BJ (cell line): ENCODE measurements around the gene RNF11. TPM values are rescaled to one million over a fixed set of nuclear protein-coding genes. Genes with fewer than 3 reads are reported as not detected.

ENCODE experiments used
- CTCF ChIA-PET: fragments of 350-600 bp; formaldehyde crosslinking; extraction: SDS; loops from one replicate; lab custom pipeline; 2021; ENCODE audit warnings: antibody characterized with exemption, inconsistent platforms; lab: Yijun Ruan, JAX
- POLR2A ChIA-PET: fragments of 300-600 bp; sonication (Branson Sonifier 250); formaldehyde crosslinking; extraction: SDS; loops from one replicate; lab custom pipeline; 2021; ENCODE audit warnings: antibody characterized with exemption; lab: Charles Lee
- DNase-seq: peaks from one replicate; pipeline ENCODE4 v3.0.0-alpha.2; 2011; ENCODE audit warnings: low read depth
- H3K27me3 ChIP-seq: 2 replicates; pipeline ENCODE4 v1.6.0; 2011; ENCODE audit warnings: low read length; ENCODE audit not compliant: control insufficient read depth, insufficient read depth
- H3K36me3 ChIP-seq: 2 replicates; pipeline ENCODE4 v1.5.1; 2011; ENCODE audit warnings: low read length; ENCODE audit not compliant: control insufficient read depth, insufficient read depth
- H3K4me3 ChIP-seq: 2 replicates; pipeline ENCODE4 v1.5.1; 2011; ENCODE audit warnings: low read depth, mild to moderate bottlenecking, control low read depth, low read length
- CTCF ChIP-seq: IDR thresholded peaks from 2 replicates; pipeline ENCODE4 v1.5.1; 2011; ENCODE audit warnings: low read depth, mild to moderate bottlenecking, control low read depth, inconsistent platforms, low read length, moderate library complexity; ENCODE audit not compliant: insufficient read depth
- polyA plus RNA-seq: library from polyadenylated mRNA; depleted of rRNA; stranded (reverse); fragments of >200 nt; gene quantifications from 2 replicates; pipeline ENCODE4 v1.2.3, GENCODE V29; 2011

RNF11 gene
- polyA plus RNA-seq, 1 experiment: 81.5 TPM

DNA sequence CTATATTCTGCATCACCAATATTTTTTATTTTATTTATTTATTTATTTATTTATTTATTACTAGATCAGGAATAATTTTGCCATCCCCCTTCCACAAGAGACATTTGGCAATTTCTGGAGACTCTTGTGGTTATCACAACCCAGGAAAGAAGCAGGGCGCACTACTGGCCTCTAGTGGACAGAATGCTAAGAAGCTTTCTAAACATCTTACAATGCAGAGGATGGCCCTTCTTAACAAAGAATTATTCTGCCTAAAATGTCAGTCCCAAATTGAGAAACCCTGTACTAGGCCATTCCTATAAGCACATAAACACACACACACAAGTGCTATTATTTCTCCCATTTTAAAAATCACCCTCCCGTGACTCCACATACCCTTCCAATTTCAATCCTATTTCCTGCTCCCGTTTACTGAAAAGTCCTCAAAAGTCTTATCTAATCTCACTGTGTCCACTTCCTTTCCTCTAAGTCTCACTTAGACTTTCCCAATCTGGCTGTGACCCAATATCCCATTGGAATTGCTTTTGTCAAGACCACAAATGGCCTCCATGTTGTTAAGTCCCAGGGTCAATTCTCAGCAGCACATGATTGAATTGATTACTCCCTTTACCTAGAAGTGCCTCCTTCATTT is 43.7 kb upstream of the RNF11 start:
- Histone ChIP-seq H3K4me3 (no peak overlapping the region), H3K27me3 (no peaks in the 10 kb centered on the region), H3K36me3 (no peaks in the 10 kb centered on the region)
- peak; percentile 20 for DNase-seq
- peak; percentile 90 for TF ChIP-seq CTCF
- POLR2A ChIA-PET: no interaction called here
- CTCF ChIA-PET: interaction anchor here (0.6 to 6.8 kb wide), 21 partner anchors 11 to 451 kb away, joined by 3 to 70 read pairs (median 4); partner anchors contain the start of genes CDKN2C and RNF11

DNA sequence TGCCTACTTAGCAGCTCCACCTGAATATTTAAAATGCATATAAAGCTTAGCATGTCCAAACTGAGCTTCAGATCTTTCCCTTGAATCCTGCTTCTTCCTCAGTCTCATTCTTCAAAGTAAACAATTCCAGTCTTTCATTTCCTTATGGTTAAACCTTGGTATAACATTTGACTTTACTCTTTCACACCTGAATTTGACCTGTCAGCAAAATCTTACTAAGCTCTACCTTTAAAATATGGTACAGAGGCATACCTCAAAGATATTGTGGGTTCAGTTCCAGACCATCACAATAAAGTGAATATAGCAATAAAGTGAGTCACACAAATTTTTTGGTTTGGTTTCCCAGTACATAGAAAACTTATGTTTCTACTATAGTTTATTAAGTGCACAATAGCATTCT is 42.5 kb upstream of the RNF11 start:
- CTCF ChIA-PET: interaction anchor here (1.2 to 6.8 kb wide), 7 partner anchors 23 to 419 kb away, joined by 3 to 70 read pairs (median 7); no protein-coding TSS in a partner anchor

DNA sequence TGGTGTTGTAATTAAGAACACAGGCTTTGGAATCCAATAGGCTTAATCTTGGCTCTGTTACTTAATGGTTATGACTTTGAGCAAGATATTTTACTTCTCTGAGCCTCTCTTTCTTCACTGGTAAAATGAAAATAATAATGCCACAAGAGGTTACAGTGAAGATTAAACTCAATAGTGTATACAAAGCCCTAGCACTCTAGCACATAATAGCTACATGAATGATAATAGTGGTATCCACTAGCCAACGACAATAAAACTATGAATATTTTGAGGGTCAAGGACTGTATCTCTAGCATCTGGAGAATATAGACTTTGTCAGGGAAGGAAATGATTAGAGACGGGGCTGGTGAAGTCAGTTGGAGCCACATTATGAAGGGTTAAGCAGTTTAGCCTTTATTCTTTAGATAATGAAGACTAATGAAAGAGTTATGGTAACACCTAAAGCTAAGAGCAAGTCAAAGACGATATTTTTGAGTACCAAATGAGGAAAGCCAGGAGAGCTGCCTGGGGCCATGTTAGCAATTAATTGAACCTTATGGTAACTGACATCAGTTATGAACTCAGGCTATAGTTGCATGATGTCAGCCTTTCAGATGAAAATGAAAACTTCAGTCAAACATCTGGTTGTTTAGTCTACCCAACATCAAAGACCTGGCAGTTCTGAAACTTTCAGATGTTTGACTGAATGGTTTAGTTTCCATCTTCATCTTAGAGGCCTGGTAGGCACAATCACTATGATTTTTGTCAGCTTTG is 32.8 kb upstream of the RNF11 start:
- Histone ChIP-seq H3K27me3 (no peaks in the 10 kb centered on the region), H3K36me3 (no peaks in the 10 kb centered on the region), H3K4me3 (no peak overlapping the region)
- no peak for DNase-seq
- POLR2A ChIA-PET: no interaction called here
- CTCF ChIA-PET: interaction anchor here (0.8 to 3.5 kb wide), 3 partner anchors 11 to 13 kb away, joined by 3 to 9 read pairs (median 3); no protein-coding TSS in a partner anchor
- no peak for TF ChIP-seq CTCF

More for the DNA sequence above, 42.5 kb upstream of the RNF11 start:
- Histone ChIP-seq H3K36me3 (no peaks in the 10 kb centered on the region), H3K27me3 (no peaks in the 10 kb centered on the region), H3K4me3 (no peak overlapping the region)
- TF ChIP-seq CTCF: no peak
- POLR2A ChIA-PET: no interaction called here
- no peak for DNase-seq

GRCh38 chr1:51203874-51204245 is 32.2 kb upstream of the RNF11 start:
- CTCF ChIA-PET: interaction anchor here (0.8 to 3.5 kb wide), 3 partner anchors 11 to 14 kb away, joined by 3 to 9 read pairs (median 3); no protein-coding TSS in a partner anchor
- Histone ChIP-seq H3K27me3 (no peaks in the 10 kb centered on the region), H3K4me3 (no peak overlapping the region), H3K36me3 (no peaks in the 10 kb centered on the region)
- TF ChIP-seq CTCF: no peak
- POLR2A ChIA-PET: no interaction called here
- DNase-seq: no peak

- H3K27me3 ChIP-seq: no peaks in the 10 kb centered on the region
- H3K4me3 ChIP-seq: no peak overlapping the region
- ChIA-PET POLR2A (no interaction called here), CTCF (interaction anchor here (2.1 kb wide), 1 partner anchor 18 kb away, joined by 10 read pairs; no protein-coding TSS in a partner anchor)
- H3K36me3 ChIP-seq: no peaks in the 10 kb centered on the region
- no peak for TF ChIP-seq CTCF
- DNase-seq: no peak
Observed at GRCh38 chr1:51210055-51210454, 26.0 kb upstream of the RNF11 start.
